Testis (tissue), 3 donors: ENCODE measurements around the gene HSPB7. TPM values are rescaled to one million over a fixed set of nuclear protein-coding genes. Genes with fewer than 3 reads are reported as not detected.
"Not testable (repeated sequence)": the region's sequence is repeated elsewhere in the genome, so short reads cannot be mapped to it uniquely, and the experiment has no call there.

Experiments used
- DNase-seq: peaks from one replicate; pipeline ENCODE4 v3.0.0-alpha.2; 2019
- H3K27ac ChIP-seq, 2 donors: fragments of 200-600 bp; sonication (generic); one replicate each; pipeline ENCODE4 v1.5.1; 2019
- H3K27me3 ChIP-seq: fragments of 200-600 bp; sonication (generic); one replicate; pipeline ENCODE4 v1.5.1; 2019
- H3K36me3 ChIP-seq: fragments of 200-600 bp; sonication (generic); one replicate; pipeline ENCODE4 v1.5.1; 2017; ENCODE audit warnings: low read depth; ENCODE audit errors: missing control alignments
- H3K4me1 ChIP-seq: fragments of 200-600 bp; sonication (generic); one replicate; pipeline ENCODE4 v1.5.1; 2019
- H3K4me3 ChIP-seq, 2 donors: fragments of 200-600 bp; sonication (generic); one replicate each; pipeline ENCODE4 v1.5.1; 2017 to 2019
- H3K9me3 ChIP-seq: fragments of 200-600 bp; sonication (generic); one replicate; pipeline ENCODE4 v1.5.1; 2017
- CTCF ChIP-seq, 3 experiments: fragments of 450-650 bp in 2 of 3; fragments of 200-600 bp in 1 of 3; sonication (generic) in 1 of 3; IDR thresholded peaks; one replicate each; pipeline ENCODE4 v1.5.1; 2016 to 2019; ENCODE audit warnings: antibody characterized with exemption in 3 of 3, mild to moderate bottlenecking in 2 of 3, moderate library complexity in 1 of 3
- POLR2A ChIP-seq: fragments of 450-650 bp; IDR thresholded peaks from one replicate; pipeline ENCODE4 v1.6.1; 2017; ENCODE audit warnings: antibody characterized with exemption, mild to moderate bottlenecking, moderate library complexity
- WGBS, 2 donors: methylation state at CpG; one replicate each; pipeline ENCODE4 v1.1.5; 2018; 5-methylcytosine and 5-hydroxymethylcytosine counted together
- intact Hi-C: fragments of 100-400 bp; cut with DNase I; formaldehyde crosslinking; loops from one replicate; pipeline ENCODE4 v1.15.1; 2023; ENCODE audit warnings: low total_unique reads
- polyA plus RNA-seq: library from polyadenylated mRNA; stranded (reverse); fragments of 350-450 nt; fragmentation: Illumina TruSeq; extraction: RNeasy Lipid Tissue Mini Kit (QIAGEN cat#74804); gene quantifications from one replicate; pipeline ENCODE4 v1.2.3, GENCODE V29; 2014; ENCODE audit warnings: low read depth, low replicate concordance; ENCODE audit not compliant: insufficient read depth
- total RNA-seq, 2 donors: library from RNA; depleted of rRNA; stranded (reverse); fragments of >200 nt; gene quantifications; one replicate each; pipeline ENCODE4 v1.2.3, GENCODE V29; 2016

Gene HSPB7
- total and polyA plus RNA-seq, 3 donors from 2014 or later = 9.0 to 31.2 (median 11.7) TPM

- Histone ChIP-seq H3K9me3 (no peaks in the 10 kb centered on the region), H3K4me3 (no peak overlapping the region), H3K27ac (no peak overlapping the region), H3K4me1 (peaks cover 9% of the 10 kb centered on the region), H3K36me3 (no peaks in the 10 kb centered on the region), H3K27me3 (no peaks in the 10 kb centered on the region)
- DNase-seq = peak; percentile 57
- no peak for TF ChIP-seq CTCF (IDR thresholded peaks at IDR 0.05)
- no peak for TF ChIP-seq POLR2A
- intact Hi-C loops = no loop called here
- WGBS, 2 donors = 55 to 69% methylated on average over 13 of the region's 13 CpGs
These were observed 46.9 kb upstream of the HSPB7 start for GRCh38 chr1:16064536-16065268.

- Histone ChIP-seq H3K27ac (no peak overlapping the region), H3K9me3 (no peaks in the 10 kb centered on the region), H3K36me3 (no peaks in the 10 kb centered on the region), H3K27me3 (no peaks in the 10 kb centered on the region), H3K4me3 (no peak overlapping the region), H3K4me1 (peaks cover 9% of the 10 kb centered on the region)
- TF ChIP-seq POLR2A (no peak), CTCF (IDR thresholded peaks at IDR 0.05) (no peak)
- intact Hi-C loops = no loop called here
- no peak for DNase-seq
- 74 to 79% methylated on average over 9 of the region's 9 CpGs for WGBS, 2 donors
These were observed 46.1 kb upstream of the HSPB7 start for GRCh38 chr1:16063921-16064320.

- no peak for TF ChIP-seq CTCF (IDR thresholded peaks at IDR 0.05)
- no peak for TF ChIP-seq POLR2A
- no peaks in the 10 kb centered on the region for H3K9me3 ChIP-seq
- WGBS, 2 donors = 93% methylated on average over 15 of the region's 15 CpGs
These were observed 45.5 kb upstream of the HSPB7 start for GRCh38 chr1:16063226-16063829.

GRCh38 chr1:16062687-16063075 is 44.8 kb upstream of the HSPB7 start:
- H3K9me3 ChIP-seq, H3K4me3 ChIP-seq, H3K27ac ChIP-seq, intact Hi-C loops, H3K27me3 ChIP-seq, DNase-seq, H3K36me3 ChIP-seq, H3K4me1 ChIP-seq: not testable (repeated sequence)
- WGBS, 2 donors = 90 to 97% methylated on average over 9 of the region's 9 CpGs

More at GRCh38 chr1:16063226-16063829, 45.5 kb upstream of the HSPB7 start:
- intact Hi-C loops = no loop called here
- no peaks in the 10 kb centered on the region for H3K36me3 ChIP-seq
- H3K4me1 ChIP-seq = peaks cover 4% of the 10 kb centered on the region
- no peak overlapping the region for H3K4me3 ChIP-seq
- no peak overlapping the region for H3K27ac ChIP-seq
- no peaks in the 10 kb centered on the region for H3K27me3 ChIP-seq
- DNase-seq = no peak

- DNase-seq, H3K27ac ChIP-seq, H3K36me3 ChIP-seq, H3K4me3 ChIP-seq, H3K27me3 ChIP-seq, H3K4me1 ChIP-seq, intact Hi-C loops, H3K9me3 ChIP-seq: not testable (repeated sequence)
- WGBS, 2 donors = 88 to 94% methylated on average over 6 to 18 of the region's 18 CpGs
These were observed 44.3 kb upstream of the HSPB7 start for GRCh38 chr1:16061989-16062686.
